ENCODE results near the gene RBMXL3.

RBMXL3 gene

GRCh38 chrX:115234461-115234860 lies 45.3 kb downstream of the RBMXL3 start:
- DNase-seq = no peak

GRCh38 chrX:115236560-115236959 lies 47.4 kb downstream of the RBMXL3 start:
- no peak for DNase-seq

GRCh38 chrX:115237056-115237455 lies 47.8 kb downstream of the RBMXL3 start:
- DNase-seq = no peak

Measured in DMS 273 treated with DMSO at 0.1 percent for 48 hours (cell line).